Chondrocyte (in vitro differentiated cells): ENCODE measurements around the gene EIF5AL1. TPM values are rescaled to one million over a fixed set of nuclear protein-coding genes. Genes with fewer than 3 reads are reported as not detected.

ENCODE experiments used
- DNase-seq: peaks from one replicate; pipeline ENCODE4 v3.0.0; 2021; ENCODE audit warnings: mixed read lengths, low spot score
- H3K27ac Mint-ChIP-seq: one replicate; pipeline ENCODE4 v1.8.0; 2021; ENCODE audit warnings: mild to moderate bottlenecking, moderate library complexity, mixed read lengths; ENCODE audit not compliant: unreplicated experiment
- H3K27me3 Mint-ChIP-seq: 2 replicates; pipeline ENCODE4 v1.8.0; 2021; ENCODE audit warnings: low read depth, mixed read lengths
- H3K36me3 Mint-ChIP-seq: 2 replicates; pipeline ENCODE4 v1.8.0; 2021; ENCODE audit warnings: low read depth, mixed read lengths
- H3K4me1 Mint-ChIP-seq: 2 replicates; pipeline ENCODE4 v1.8.0; 2021; ENCODE audit warnings: low read depth, mild to moderate bottlenecking, mixed read lengths
- H3K4me3 Mint-ChIP-seq: one replicate; pipeline ENCODE4 v1.8.0; 2021; ENCODE audit warnings: mild to moderate bottlenecking, moderate library complexity, mixed read lengths; ENCODE audit not compliant: unreplicated experiment
- H3K9me3 Mint-ChIP-seq: 2 replicates; pipeline ENCODE4 v1.8.0; 2021; ENCODE audit warnings: low read depth, mixed read lengths
- CTCF ChIP-seq: fragments of 200-600 bp; sonication (generic); IDR thresholded peaks from 2 replicates; pipeline ENCODE4 v1.5.0; 2021; ENCODE audit warnings: antibody characterized with exemption, mild to moderate bottlenecking, moderate library complexity
- total RNA-seq: library from RNA; stranded (reverse); gene quantifications from 3 replicates; pipeline ENCODE4 v1.2.1, GENCODE V29; 2021

EIF5AL1 gene
- total RNA-seq, 1 donor from 2014 or later, result 0.20 TPM

- Mint-ChIP-seq H3K9me3 (no peaks in the 10 kb centered on the region), H3K27ac (no peak overlapping the region), H3K36me3 (no peaks in the 10 kb centered on the region), H3K4me3 (no peak overlapping the region), H3K27me3 (peaks cover 5% of the 10 kb centered on the region), H3K4me1 (peaks cover 37% of the 10 kb centered on the region)
- no peak for TF ChIP-seq CTCF
- DNase-seq, result no peak
These were observed 20.1 kb upstream of the EIF5AL1 start for GRCh38 chr10:79492256-79492655.

GRCh38 chr10:79492839-79493238 is 19.5 kb upstream of the EIF5AL1 start:
- no peak for TF ChIP-seq CTCF
- Mint-ChIP-seq H3K4me3 (no peak overlapping the region), H3K9me3 (no peaks in the 10 kb centered on the region), H3K27ac (no peak overlapping the region), H3K4me1 (peaks cover 32% of the 10 kb centered on the region), H3K36me3 (no peaks in the 10 kb centered on the region), H3K27me3 (peaks cover 10% of the 10 kb centered on the region)
- no peak for DNase-seq

GRCh38 chr10:79493806-79494205 is 18.5 kb upstream of the EIF5AL1 start:
- Mint-ChIP-seq H3K9me3 (no peaks in the 10 kb centered on the region), H3K4me3 (no peak overlapping the region), H3K27me3 (peaks cover 11% of the 10 kb centered on the region), H3K36me3 (no peaks in the 10 kb centered on the region), H3K4me1 (peaks cover 22% of the 10 kb centered on the region), H3K27ac (no peak overlapping the region)
- TF ChIP-seq CTCF, result no peak
- DNase-seq, result no peak

- Mint-ChIP-seq H3K4me1 (peaks cover 12% of the 10 kb centered on the region), H3K27me3 (peaks cover 11% of the 10 kb centered on the region), H3K36me3 (no peaks in the 10 kb centered on the region), H3K9me3 (no peaks in the 10 kb centered on the region), H3K27ac (no peak overlapping the region), H3K4me3 (no peak overlapping the region)
- TF ChIP-seq CTCF, result no peak
- DNase-seq, result no peak
These were observed 17.2 kb upstream of the EIF5AL1 start for GRCh38 chr10:79494871-79495705.

- H3K9me3 Mint-ChIP-seq, result no peaks in the 10 kb centered on the region
- peaks cover 4% of the 10 kb centered on the region for H3K4me1 Mint-ChIP-seq
- no peak overlapping the region for H3K27ac Mint-ChIP-seq
- H3K27me3 Mint-ChIP-seq, result peaks cover 11% of the 10 kb centered on the region
- H3K36me3 Mint-ChIP-seq, result no peaks in the 10 kb centered on the region
- no peak overlapping the region for H3K4me3 Mint-ChIP-seq
- no peak for TF ChIP-seq CTCF
- no peak for DNase-seq
These were observed 16.5 kb upstream of the EIF5AL1 start for GRCh38 chr10:79495791-79496190.
